ENCODE measurements around the gene RTTN.

DNA sequence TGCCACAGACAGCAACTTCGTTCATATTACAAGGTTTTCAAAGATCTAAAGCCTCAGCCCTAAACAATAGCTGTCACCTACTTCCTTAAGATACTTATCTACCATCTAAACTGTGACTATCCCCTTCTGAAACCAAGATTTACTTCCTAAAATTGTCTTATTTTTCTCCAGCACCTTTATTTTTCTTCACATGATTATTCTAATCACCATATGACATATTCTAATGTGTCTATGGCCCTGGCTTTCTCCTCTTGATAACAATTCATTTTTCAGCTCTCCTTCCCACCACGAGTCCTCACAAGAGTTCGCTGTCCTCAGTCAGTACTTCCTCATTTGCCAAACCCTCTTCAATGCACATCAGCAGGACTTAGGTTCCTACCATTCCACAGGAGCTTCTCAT lies 53.9 kb downstream of the RTTN start:
- TF ChIP-seq, protein P1, sequence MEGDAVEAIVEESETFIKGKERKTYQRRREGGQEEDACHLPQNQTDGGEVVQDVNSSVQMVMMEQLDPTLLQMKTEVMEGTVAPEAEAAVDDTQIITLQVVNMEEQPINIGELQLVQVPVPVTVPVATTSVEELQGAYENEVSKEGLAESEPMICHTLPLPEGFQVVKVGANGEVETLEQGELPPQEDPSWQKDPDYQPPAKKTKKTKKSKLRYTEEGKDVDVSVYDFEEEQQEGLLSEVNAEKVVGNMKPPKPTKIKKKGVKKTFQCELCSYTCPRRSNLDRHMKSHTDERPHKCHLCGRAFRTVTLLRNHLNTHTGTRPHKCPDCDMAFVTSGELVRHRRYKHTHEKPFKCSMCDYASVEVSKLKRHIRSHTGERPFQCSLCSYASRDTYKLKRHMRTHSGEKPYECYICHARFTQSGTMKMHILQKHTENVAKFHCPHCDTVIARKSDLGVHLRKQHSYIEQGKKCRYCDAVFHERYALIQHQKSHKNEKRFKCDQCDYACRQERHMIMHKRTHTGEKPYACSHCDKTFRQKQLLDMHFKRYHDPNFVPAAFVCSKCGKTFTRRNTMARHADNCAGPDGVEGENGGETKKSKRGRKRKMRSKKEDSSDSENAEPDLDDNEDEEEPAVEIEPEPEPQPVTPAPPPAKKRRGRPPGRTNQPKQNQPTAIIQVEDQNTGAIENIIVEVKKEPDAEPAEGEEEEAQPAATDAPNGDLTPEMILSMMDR (conservative IDR thresholded peaks at IDR 0.05; ENCODE audit: low read depth in 2 of 2): no peak
- TF ChIP-seq EZH2 (IDR thresholded peaks at IDR 0.05; ENCODE audit: low read depth, unreplicated experiment): no peak
- TF ChIP-seq EZH2phosphoT487 (IDR thresholded peaks at IDR 0.05; ENCODE audit: unreplicated experiment): no peak

Measured in GM23338 (cell line).